Ureter (tissue), 1 donor: Measurements from ENCODE around the gene LARP7. TPM values are rescaled to one million over a fixed set of nuclear protein-coding genes. Genes with fewer than 3 reads are reported as not detected.

ENCODE experiments used
- total RNA-seq: library from RNA; stranded (reverse); gene quantifications from one replicate; pipeline ENCODE4 v1.2.4, GENCODE V29; 2023
- donor health status: DM: yes; HTN: yes; CAD: no.

LARP7 gene
- total RNA-seq, 1 donor from 2014 or later: 43.4 TPM

Other genes with a start within 250 kb of the LARP7 start
- gene NEUROG2, start 121.0 kb upstream of the LARP7 start, total RNA-seq: not detected
- 6.2 TPM for gene ZGRF1, start 234 bp upstream of the LARP7 start, total RNA-seq